Stimulated activated CD4-positive, alpha-beta T cell treated with anti-CD3 and anti-CD28 coated beads, Interleukin-2, amount 100 ng/mL, for 48 hours (primary cell): Measurements from ENCODE around the gene GRIA4.

Source experiments
- DNase-seq, 2 donors: peaks; one replicate each; pipeline ENCODE4 v3.0.0-alpha.2; 2020

The GRIA4 gene

DNA sequence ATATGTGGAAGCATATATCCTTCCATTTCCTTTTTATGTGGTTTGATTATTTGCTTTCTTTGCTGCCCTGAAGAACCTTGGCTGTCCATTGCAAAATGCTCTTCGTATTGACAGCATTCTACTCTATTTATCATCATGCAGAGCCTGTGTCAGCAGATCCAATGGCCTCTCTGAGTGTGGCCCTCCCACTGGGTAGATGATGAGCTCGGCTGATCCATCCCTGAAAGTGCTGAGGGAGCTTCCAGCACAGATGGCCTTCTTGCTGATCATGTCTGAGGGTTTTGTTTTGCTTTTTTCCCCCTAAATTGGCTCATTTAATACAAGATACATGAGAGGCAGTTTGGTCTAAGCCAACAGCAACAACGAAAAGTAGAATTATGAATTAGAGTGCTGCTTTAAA lies 181.0 kb downstream of the GRIA4 start:
- no peak for DNase-seq

DNA sequence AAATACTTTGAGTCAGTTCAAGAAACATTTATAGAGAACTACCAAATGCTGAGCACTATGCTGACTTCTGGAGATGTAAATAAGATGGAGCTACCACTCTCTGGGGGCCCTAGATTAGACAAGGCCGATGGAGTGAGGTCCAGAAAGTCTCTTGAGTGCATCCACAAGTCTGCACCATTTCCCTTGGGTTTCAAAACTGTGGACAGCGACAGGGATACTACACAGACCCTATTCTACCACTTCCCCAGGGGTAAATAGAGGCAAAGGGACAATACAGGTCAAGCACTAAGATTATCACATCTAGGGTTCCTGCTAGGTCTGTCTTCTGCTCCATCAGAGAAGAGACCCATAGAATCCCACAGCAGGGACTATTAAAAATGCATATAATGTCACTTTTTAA lies 183.2 kb downstream of the GRIA4 start:
- no peak for DNase-seq

DNA sequence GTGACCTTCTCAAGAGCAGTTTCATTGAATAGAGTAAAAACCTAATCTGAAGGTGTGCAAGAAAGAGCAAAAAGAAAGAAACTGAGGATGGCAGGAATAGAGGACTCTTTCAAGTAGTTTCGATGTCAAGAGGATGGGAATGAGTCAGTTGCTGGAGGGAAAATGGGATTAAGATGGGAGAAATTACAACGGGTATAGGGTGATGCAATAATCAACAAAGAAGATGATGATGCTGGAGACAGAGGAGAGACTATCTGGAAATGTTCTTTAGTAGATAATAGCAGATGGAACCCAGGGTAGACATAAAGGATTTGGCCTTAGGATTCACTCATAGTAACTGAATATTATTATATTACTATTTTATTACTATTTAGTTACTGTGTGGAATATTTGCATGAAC lies 189.4 kb downstream of the GRIA4 start:
- no peak for DNase-seq

DNA sequence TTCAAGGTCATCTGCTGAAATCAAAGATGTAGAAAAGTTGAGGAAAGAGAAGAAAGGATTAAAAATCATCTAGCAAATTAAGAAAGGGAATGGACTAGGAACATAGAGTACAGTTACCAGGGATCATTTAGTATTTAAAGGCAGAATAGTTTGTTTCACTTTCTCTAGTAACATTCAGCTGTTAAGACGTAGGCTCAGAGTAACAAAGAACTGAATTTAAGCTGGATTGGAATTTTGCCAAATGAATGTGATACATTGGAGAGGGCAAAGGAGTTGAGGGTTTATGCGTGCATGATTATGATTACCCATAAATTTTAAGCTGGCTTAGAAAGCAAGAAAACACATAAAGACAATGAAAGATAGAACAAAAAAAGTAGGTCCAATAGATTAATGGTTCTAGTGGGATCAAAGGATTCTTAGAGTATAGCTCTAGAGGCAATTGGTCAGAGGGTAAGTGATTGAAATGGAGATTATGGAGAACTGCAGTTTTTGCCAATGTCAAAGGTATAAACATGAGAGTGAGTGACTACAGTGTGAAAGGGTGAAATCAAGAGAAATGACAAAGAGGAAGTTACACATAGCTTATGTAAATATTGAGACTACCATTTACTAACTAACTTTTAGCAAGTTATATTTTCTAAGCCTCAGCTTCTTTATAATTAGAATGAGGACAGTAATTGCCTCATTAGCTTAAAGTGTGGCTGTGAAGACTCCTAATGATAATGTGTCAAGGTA lies 190.0 kb downstream of the GRIA4 start:
- no peak for DNase-seq

DNA sequence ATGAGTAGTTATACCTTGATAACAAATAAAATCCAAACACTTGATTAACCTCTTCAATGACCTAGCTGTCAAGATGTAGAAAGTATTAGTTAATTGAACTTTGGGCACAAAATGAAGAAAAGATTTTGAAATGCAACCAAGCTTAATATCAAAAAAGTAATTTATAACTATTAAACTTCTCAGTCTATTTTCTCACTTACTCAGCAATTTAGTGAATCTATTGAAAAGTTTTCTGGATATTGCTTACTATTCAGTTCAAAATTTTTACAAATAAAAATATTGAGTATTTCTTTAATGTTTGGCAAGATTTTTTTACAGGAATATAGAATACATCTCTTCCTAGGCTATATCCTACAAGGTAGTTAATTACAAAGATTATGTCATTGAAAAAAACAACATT lies 192.5 kb downstream of the GRIA4 start:
- DNase-seq = no peak

DNA sequence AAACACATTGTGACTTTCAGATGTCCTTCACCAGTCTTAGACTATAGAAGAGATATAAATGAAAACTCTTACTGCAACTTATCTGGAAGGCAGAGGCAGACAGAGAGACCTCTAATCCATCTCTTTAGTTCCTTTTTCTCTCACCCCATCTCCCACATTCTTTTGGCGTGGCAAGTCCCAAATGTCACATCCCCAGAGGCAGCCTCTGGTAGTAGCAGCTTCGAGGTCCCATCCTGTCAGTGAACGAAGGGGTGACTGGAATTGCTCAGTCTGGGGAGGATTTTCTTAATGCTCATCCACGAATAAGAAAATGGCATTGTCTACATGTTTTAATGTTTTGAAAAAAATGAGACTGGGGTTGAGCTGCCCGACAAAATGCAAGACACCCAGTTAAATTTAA lies 201.4 kb downstream of the GRIA4 start:
- no peak for DNase-seq

DNA sequence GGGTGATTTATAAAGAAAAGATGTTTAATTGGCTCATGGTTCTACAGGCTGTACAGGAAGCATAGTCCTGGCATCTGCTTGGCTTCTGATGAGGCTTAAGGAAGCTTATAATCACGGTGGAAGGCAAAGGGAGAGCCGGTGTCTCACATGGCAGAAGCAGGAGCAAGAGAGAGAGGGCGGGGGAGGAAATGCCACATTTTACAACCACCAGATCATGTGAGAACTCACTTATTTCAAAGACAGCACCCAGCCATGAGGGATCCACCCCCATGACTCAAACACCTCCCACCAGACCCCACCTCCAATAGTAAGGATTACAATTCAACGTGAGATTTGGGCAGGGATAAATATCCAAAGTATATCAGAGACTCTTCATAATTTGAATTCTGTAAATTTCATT lies 211.5 kb downstream of the GRIA4 start:
- DNase-seq = no peak

DNA sequence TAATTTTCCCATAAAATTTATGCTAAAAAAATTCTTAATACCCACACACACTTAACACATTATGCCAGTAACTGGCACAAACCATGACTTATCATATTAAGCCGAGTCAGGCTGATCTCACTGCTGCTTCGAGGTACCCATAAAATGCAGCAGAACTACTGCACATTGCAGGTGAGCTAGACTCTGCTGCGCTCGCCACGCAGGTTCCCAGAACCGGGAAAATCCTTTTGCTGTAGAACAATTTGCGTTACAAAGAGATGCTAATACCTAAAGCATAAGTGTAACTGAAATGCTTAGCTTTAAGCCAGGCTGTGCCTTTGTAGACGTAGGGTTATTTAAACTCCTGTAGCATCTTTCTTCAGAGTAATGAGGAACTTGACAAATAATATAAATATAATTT lies 211.9 kb downstream of the GRIA4 start:
- no peak for DNase-seq

DNA sequence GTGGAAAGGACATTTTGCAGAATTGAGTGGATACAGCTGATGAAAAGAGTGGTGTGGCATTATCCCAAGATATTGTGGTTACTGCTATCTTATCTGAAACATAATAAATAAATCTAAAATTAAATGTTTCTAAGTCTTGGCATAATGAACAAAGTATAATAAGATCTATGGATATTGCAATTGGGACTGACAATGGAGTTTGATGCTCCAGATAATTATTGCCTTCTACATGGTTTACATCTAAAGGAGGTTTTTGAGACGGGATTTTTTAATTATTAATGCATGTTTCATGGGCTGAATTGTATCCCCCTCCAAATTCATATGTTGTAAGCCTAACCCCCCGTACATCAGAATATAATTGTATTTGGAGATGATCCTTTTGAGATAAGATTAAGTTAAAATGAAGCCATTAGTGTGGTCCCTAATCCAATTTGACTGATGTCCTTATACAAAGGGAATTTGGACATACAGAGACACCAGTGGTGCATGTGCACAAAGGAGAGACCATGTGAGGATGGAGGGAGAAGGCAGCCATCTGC lies 213.7 kb downstream of the GRIA4 start:
- no peak for DNase-seq

DNA sequence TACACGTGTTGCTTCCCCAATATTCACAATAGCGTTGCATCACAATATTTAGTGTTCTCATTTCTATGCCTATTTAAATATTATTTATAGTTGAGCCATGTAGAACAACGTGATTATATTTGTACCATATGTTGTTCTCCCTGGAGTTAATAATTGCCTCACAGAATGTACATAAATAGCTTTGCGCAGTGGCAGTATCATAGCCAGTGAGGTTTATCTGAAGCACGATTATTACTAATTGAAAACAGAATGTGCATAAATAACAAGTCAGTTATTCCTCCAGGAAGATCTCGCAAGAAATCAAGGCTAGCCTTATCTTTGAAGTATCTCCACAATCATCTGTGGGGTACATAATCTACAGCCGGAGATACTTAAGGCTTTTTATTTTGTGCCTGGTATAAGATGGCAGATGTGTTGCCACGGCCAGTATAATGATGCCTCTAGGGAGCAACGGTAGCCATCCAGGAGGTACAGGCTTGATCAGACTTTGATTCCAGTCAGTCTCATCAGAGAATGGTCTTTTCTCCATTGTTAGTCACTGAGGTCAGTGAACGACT lies 214.7 kb downstream of the GRIA4 start:
- DNase-seq = no peak

DNA sequence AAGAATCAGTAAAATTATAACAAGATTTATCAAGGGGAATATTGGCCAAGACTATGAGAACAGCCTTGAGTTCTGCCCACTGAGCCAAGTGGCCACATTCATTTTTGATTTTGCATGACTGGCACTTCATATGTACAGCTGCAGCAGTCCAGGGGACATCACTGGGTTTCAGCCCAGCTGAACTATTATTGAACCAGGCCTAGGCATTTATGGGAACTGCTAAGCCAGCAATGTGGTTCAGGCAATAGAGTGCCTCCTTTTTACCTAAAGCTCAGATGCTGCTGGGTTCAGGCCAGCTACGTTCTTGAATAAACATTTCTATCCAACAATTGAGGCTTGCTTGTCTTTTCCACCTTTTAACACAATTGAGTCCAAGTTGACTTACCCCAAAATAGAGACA lies 215.3 kb downstream of the GRIA4 start:
- DNase-seq = no peak

DNA sequence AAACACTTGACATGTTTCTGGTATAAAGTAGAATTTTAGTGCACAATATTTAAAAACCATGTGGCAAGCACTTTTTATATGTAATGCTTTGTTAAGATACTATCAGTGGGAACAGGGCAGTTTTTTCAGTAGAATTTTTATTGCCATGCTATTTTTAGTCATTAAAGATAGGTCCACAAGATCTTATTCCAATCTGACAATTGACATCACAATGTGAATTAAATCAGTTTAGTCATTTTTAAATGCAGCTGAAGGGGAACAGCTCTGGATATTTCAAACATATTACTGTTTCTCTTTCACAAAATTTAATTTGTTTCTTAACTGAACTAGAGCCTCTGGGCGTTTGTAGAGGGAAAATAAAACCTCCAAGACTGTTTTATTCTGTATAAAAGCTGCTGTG lies 218.0 kb downstream of the GRIA4 start:
- no peak for DNase-seq

DNA sequence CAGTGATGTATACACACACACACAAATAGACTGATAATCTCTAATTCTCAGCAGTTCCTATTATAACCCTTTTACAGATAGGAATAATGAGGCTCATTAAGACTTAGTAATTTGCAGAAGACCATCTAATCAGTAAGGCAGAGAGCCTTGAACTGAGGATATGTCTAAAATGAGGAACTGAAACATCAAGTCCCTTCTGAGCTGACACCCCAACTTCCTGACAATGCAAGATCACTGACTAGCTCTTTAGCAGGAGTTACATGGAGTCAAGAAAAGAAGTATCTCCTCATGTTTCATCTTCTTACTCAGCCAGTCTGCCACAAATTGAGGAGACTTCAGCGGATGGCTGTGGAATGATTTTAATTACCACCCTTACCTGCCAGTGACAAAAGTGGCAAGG lies 219.2 kb downstream of the GRIA4 start:
- DNase-seq = no peak

DNA sequence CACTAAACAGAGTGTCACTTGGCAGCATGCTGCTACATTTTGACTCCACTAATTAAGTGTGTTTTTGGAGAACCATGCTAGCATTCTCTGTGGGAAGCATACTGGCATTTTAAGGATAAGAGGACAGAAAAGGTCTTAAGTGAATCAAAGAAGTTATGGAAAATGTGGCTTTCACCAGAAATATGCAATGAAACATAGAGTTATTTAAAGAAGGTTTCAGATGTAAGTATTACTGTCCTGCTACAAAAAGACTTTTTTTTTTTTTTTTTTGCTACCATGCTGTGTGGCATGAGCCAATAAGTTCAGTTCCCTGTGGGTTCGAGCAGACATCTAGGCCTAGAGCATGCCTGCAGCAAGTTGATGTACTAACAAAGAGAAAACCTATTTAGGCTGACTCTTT lies 224.6 kb downstream of the GRIA4 start:
- DNase-seq = no peak

DNA sequence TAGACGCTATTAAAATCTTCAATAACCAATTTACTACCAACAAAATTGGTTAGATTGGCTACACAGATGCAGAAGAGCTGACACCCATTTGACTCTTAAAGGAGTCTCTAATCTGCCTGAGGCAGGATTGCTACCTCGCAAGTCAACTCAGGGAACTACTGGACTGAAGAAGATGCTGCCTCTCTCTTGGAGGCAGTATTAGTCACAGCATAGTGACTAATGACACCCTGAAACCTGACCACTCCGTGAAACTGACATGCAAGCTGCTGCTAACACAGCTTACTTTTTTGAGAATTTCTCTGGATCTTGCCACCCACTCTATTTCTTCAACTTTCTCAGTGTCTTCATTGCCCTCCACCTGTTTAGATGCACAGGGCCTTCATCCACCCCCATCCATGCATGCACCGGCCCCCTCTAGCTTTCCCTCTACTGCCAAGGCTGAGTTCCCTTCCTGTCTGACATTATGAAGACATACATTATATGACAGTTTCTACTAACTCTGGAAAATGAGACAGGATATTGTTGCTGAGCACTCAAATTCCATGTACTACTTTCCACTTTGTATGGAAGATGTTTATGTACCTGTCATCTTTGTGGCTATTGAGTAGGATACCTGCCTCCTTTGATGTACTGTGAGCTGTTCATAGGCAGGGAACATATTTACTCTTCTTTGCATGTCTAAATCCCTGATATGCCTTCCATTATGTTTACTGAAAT lies 229.0 kb downstream of the GRIA4 start:
- DNase-seq = no peak

DNA sequence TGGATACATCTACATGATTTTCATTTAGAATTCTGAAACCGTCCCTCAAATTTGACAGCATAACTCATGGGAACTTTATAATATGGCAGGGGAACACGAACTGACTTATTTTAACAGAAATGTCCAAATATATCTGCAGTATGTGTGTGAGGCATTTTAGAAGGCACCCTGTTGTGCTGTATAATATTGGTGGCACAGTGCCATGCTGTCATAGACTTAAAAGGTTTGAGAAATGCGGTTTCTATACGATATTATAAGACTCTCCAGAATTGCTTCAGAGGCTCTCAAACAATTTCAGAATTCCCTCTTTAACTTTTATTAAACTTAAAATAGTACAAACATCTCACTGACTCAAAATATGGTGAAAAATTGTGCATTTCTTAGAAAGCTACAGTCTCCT lies 230.5 kb downstream of the GRIA4 start:
- DNase-seq = no peak

DNA sequence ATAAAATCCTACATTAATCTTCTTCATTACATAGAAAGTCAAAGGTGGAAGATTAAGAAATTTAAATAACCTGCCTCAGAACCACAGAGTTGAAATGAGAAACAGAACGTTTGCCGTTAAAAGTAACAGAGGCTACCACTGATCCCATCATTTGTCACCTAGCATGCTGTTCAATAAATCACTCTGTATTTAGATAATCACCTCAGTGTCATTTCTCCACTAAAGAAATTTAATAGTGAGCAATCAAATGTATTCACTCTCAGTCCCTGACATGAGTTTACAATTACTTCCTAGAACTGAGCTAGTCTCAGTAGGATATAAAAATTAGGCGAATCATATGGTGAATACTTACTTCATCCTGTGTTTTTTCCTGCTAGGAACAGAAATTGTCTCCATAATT lies 242.5 kb downstream of the GRIA4 start:
- DNase-seq = no peak

DNA sequence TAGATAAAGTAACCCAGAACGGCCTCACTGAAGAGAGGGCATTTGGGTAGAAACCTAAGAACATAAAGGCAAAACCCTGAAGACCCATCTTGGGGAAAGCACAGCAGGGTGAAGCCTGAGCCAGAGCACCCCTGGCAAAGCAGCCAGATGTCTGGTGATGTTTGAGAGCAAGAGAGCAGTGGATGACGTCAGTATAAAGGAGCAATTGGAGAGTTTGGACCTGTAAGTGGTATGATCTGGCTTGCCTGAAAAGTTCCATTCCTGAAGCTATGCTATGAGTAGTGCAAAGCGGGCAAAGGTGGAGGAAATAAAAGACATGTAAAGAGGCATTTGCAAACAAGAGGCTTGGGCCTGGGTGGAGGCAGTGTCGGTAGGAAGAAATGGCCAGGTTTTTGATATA lies 244.4 kb downstream of the GRIA4 start:
- no peak for DNase-seq

DNA sequence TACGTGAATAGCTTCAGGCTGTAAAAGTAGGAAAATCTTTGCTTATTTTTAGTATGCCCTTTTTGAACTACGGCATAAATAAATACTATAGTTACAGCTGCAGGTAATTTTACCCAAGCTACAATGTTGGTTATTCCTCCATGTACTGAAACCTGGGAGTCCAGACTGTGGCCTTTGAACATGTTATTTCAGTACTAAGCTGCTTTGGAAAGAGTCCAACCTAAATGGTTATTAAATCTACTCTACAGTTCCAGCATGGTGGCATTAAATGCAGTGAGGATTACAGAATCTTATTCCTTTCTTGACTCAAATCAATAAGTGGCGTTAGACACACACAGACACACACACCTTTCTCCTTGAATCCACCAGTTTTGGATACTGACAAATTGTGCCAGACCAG lies 247.1 kb downstream of the GRIA4 start:
- DNase-seq = no peak

DNA sequence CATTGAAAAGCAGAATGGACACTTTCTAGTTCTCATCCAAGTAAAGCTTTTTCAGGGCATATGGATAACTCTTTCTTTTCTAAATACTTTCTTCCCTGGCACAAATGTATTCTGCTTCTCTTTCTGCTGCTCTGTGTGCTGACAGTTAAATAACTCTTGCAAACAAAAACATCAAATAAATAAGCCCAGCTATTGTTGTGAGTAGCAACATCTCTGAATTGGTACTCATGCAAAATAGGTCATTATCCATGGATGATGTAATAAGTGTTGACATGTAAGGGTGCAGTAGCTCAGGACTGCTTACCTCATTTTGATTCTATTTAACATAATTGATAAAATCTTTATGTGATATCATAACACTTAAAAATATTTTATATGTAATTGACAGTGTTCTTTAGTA lies 247.9 kb downstream of the GRIA4 start:
- DNase-seq = no peak

DNA sequence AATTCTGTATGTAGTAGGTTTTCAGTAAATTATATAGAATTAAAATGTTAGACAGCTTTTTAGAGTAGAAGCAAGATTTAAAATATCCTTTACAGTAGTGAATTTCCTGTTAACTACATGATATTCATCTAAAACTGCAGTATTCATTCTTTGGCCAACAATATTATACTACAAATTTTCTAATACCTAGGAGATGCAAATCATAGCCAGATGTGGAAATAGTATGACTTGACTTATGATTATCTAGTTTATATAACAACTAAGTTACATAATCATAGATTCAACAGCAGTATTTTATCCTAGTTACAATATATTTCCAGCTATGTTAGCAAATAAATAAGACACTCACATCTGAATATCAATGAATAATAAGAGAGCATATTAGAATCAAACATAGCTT lies 249.0 kb downstream of the GRIA4 start:
- no peak for DNase-seq

DNA sequence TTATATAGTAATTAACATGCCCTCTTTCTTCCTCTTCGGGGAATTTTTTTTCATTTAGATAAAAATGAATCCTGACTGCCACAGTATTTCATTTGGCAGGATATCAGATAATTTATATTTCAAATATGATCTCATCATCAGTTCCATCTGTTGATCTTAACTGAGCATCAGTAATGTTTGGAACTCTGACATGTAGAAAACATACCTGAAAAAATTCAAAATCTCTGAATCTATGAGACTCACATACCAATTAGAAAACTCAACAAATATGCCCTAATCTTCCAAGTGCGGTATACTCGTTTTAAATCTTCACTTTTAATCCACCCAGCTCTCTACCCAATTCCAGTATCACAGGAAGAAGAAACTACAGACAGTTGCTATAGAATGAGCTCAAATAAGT lies 250.2 kb downstream of the GRIA4 start:
- no peak for DNase-seq

DNA sequence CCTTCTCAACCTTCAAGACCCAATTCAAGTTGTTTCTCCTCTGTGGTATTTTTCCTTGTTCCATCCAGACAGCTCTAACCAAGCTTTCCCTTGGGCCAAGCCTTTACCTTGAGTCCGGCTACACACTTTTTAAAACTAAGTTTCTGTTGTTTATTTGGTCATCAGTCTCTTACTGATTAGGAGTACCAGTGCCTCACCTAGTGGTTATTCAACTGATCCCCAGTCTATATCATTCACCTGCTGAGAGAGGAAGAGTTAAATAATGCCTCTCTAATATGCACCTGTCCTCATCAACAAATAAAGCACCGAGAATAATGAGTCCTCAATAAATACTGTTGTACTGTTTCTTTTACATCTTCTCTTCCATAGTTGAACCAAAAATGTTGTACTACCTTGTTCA lies 251.4 kb downstream of the GRIA4 start:
- no peak for DNase-seq

DNA sequence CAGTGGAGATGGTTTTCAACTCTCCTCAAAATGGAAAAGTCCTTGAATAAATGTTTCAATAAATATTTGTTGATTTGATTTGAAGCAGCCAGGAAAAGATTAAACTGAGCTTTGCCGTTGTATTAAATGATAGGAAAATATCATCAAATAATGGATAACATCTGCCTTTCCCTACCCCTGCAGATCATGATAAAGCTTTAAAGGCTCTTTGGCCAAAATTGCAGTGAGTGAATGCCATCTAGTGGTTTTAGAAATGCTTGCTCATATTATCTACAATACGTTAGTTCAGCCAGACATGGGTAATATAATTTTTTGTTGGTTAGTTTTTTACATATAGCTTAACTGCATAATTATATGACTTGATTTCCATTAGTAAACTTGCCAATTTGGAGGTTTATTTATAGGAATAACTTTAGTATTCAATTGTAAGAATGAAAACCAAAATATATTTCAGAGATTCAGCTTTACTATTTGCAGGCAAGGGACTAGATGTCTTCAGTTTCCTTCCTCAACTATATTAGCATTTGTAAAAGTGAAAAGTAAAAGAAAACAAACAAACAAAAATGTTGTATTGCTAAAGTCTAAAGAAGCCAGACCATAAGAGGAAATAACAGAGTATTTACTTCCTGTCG lies 253.0 kb downstream of the GRIA4 start:
- no peak for DNase-seq
